GM18526 (cell line): ENCODE data around the gene TRIM29.

Experiments
- POLR2A ChIP-seq: IDR thresholded peaks from 3 replicates; pipeline ENCODE4 v1.6.1; 2011; ENCODE audit not compliant: insufficient read length; ENCODE audit errors: extremely low read depth

Gene TRIM29

GRCh38 chr11:120074076-120074475 is 63.8 kb downstream of the TRIM29 start:
- TF ChIP-seq POLR2A = no peak

GRCh38 chr11:120073196-120073595 is 64.7 kb downstream of the TRIM29 start:
- no peak for TF ChIP-seq POLR2A

GRCh38 chr11:120068114-120068573 is 69.8 kb downstream of the TRIM29 start:
- no peak for TF ChIP-seq POLR2A

- TF ChIP-seq POLR2A = no peak
These were observed 70.3 kb downstream of the TRIM29 start for GRCh38 chr11:120067438-120068113.

- no peak for TF ChIP-seq POLR2A
These were observed 71.0 kb downstream of the TRIM29 start for GRCh38 chr11:120066738-120067437.

- no peak for TF ChIP-seq POLR2A
These were observed 72.0 kb downstream of the TRIM29 start for GRCh38 chr11:120065876-120066275.

- TF ChIP-seq POLR2A = no peak
These were observed 72.7 kb downstream of the TRIM29 start for GRCh38 chr11:120065176-120065575.

GRCh38 chr11:120064341-120064740 is 73.6 kb downstream of the TRIM29 start:
- no peak for TF ChIP-seq POLR2A

GRCh38 chr11:120063686-120064340 is 74.1 kb downstream of the TRIM29 start:
- no peak for TF ChIP-seq POLR2A

GRCh38 chr11:120062561-120062930 is 75.4 kb downstream of the TRIM29 start:
- no peak for TF ChIP-seq POLR2A

- no peak for TF ChIP-seq POLR2A
These were observed 76.0 kb downstream of the TRIM29 start for GRCh38 chr11:120061761-120062560.
